HG03066 (cell line): ENCODE data around the gene ZMYND12.
"Not testable (repeated sequence)": the region's sequence is repeated elsewhere in the genome, so short reads cannot be mapped to it uniquely, and the experiment has no call there.

Experiments used
- ATAC-seq: cut with Tn5 transposase; IDR thresholded peaks from one replicate; pipeline ENCODE4 v1.9.1; 2021; ENCODE audit warnings: low read depth; ENCODE audit not compliant: unreplicated experiment

The ZMYND12 gene, protein sequence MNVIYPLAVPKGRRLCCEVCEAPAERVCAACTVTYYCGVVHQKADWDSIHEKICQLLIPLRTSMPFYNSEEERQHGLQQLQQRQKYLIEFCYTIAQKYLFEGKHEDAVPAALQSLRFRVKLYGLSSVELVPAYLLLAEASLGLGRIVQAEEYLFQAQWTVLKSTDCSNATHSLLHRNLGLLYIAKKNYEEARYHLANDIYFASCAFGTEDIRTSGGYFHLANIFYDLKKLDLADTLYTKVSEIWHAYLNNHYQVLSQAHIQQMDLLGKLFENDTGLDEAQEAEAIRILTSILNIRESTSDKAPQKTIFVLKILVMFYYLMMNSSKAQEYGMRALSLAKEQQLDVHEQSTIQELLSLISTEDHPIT

DNA sequence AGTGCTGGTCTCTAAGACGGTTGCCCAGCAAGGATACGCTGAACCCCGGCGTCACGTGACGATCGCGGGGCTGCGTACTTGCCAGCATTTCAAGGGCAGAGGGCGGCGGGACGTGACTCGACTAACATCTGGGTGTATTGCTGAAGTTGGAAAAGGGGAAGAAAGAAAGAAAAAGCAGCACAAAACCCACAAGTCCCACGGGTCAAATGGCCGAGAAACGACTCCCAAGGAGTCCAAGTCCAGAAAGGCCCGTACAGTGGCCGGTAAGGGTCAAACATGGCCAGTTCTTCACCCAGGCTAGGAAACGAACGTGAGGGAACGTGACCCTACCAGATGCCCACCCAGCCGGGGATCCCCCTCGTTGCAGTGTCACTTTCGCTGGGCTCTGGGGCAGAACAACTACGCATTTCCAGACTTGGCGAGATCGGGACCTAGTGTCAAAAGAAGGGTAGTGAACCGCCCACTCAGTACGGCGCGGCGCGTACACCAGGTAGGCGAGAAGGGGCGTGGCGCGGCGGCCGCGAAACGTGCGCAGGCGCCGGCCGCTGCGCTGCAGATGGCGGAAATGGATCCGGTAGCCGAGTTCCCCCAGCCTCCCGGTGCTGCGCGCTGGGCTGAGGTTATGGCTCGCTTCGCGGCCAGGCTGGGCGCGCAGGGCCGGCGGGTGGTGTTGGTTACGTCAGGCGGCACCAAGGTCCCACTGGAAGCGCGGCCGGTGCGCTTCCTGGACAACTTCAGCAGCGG lies at the start of gene ZMYND12, which contains the start of gene PPCS:
TSS of gene ZMYND12 (minus strand) at position 13 of the 744 bp plus-strand sequence. CDS start 25 bp downstream, outside the sequence.
TSS of gene PPCS (plus strand) at position 534 of the 744 bp plus-strand sequence. CDS start at position 557, 23 bp downstream.
- peak; percentile 80 for ATAC-seq

DNA sequence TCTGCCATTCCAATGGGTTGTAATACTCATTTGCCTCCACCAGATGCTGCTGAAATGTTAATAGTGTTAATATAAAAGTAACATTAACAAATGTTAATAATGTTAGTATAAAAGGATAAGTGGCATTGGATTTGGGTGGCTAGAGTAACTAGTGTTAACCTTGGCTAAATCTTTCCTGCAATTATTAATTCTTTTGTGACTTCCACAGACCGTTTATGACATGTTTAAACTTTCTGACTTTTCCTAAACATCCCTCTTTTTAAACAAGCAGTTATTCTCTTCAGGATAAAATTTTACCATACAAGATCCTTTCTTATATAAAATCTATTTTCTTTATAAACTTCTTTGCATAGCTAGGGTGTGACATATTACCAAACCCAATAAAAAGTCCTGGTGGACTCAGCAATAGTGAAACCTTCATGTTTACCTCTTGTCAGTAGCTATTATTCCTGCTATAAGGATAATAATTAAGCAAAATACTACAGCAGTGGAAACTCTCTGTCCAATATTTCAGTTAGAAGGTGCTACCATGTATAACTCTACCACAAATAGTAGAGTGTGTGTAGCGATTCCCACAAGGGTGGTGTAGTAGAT lies 48.8 kb upstream of the ZMYND12 start:
- ATAC-seq: no peak

DNA sequence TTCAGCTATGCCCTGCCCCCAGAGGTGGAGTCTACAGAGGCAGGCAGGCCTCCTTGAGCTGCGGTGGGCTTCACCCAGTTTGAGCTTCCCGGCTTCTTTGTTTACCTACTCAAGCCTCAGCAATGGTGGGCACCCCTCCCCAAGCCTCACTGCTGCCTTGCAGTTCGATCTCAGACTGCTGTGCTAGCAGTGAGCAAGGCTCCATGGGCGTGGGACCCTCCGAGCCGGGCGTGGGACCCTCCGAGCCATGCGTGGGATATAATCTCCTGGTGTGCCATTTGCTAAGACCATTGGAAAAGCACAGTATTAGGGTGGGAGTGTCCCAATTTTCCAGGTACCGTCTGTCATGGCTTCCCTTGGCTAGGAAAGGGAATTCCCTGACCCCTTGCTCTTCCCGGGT lies 46.2 kb upstream of the ZMYND12 start:
- ATAC-seq: not testable (repeated sequence)

DNA sequence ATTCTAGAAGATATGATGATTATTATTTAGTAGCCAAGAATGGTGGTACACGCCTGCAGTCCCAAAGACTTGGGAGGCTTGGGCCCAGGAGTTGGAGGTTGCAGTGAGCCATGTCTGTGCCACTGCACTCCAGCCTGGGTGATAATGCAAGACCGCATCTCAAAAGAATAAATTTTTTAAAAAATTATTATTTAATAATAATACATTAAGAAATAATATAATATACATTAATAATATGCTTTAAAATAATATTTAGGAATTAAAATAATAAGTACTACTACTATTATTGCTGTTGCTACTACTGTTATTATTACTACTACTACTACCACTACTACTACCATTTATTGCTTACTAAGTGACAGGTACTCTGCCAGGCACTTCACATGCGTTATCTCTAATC lies 34.4 kb upstream of the ZMYND12 start:
- no peak for ATAC-seq

DNA sequence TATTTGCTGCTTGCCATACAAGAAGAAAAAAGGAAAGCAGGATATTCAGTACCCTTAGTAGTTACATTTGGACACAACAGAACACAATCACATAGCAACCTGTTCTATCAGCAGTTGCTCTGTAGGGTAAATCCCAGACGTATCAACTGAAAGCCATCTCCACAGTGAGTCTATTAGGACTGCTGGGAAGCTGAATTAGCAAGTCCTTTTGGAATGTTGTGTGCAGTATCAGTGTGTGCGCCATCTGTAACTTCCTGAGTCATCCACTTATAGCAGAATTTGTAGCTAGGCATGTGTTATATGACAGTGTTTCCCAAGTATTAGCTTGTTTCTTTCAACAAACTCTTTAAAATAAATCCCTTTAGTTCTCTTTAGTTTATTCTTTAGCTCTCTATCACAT lies 28.6 kb upstream of the ZMYND12 start:
- ATAC-seq: no peak

DNA sequence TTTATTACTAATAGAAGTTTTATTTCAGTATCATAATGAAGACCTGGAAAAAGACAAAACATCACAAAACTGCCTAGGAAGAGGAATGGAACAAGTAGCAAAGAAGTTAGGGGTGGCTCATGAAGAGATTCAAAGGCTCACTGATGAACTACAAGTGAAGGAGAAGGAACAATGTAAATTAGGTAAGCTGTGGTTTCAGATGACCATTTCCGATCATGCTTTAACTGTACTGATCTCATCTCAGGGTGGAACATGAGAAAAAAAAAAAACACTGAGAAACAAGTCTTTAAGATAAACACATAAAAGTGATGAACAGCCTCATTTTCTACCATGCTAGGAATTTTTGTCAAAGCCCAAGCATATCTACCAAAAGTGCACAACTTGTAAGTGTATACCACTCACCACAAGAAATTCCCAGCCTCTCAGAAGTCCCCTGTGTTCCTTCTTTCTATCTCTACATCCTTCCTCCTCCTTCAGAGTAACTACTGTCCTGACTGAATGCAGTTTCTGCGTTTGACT lies 26.9 kb upstream of the ZMYND12 start:
- no peak for ATAC-seq

DNA sequence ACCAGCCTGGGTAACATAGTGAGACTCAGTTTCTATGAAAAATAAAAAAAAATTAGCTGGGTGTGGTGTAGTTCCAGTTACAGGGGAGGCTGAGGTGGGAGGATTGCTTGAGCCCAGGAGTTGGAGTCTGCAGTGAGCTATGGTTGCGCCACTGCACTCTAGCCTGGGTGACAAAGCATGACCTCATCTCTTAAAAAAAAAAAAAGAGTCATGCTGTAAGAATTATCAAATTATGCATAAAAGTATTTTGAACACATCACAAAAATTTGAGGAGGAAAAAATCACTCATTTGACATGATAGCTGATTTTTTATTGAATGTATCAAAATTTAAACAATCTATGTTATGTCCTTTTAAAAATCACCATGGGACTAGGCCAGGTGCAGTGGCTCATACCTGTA lies 25.1 kb upstream of the ZMYND12 start:
- ATAC-seq: no peak

DNA sequence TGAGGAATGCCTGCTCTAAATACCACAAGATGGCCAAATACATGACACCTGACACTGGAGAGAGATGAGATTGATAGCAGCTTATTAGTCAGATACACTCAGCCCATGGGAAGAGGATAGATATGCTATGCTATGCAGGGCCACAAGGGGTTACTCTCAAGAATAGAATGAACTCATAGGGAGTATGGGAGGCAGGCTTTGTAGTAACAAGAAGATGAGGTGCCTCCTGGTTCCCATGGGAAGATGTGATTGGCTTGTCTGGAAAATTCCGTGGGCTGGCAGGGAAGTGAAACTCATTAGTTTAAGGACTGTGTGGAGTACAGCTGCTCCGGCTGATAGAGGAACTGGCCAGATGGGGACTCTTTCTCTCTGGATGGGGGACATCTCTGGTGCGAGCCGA lies 23.8 kb upstream of the ZMYND12 start:
- no peak for ATAC-seq

DNA sequence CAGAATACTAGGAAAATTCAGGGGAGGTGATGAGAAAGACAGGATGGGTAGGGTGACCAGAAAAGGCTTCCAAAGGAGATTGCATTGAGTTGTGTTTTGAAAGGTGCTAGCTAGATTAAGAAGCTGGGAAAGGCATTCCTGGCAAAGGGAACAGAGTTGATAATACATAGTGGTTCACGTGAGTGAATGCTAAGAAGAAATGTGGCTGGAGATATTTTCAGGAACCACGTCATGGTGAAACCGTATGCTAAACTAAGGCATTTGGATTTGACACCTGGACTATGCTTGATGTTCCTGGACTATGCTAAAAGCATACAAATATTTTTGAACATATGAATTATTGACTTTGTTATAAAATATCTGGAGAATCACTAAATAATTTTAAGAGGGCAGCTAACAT lies 22.0 kb upstream of the ZMYND12 start:
- no peak for ATAC-seq

DNA sequence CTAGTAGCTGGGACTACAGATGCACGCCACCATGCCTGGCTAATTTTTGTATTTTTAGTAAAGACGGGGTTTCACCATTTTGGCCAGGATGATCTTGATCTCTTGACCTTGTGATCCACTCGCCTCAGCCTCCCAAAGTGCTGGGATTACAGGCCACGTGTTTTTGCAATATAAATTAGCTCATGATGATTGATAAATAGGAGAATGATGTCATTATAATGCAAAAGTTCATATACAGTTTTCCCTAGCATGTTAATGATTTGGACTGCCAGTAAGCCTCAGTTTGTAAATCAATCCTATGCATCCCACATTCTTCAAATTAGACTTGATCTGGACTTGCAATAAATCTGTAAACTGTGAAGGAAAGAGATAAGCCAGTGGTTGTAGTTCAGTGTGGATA lies 21.5 kb upstream of the ZMYND12 start:
- ATAC-seq: not testable (repeated sequence)

DNA sequence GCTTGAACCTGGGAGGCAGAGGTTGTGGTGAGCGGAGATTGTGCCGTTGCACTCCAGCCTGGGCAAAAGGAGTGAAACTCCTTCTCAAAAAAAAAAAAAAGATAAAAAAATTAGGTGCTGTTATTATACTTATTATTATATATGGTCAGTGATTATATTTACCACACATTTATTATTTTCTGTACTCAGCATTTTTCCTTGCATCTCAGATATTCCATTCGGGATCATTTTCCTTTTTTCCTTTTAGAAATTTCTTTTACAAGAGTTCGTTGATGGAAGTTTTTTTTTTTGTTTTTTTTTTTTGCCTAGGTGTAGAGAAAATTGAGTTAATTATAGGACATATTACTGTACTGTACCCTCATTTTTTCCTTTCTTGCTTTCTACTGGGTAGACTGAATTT lies 20.8 kb upstream of the ZMYND12 start:
- ATAC-seq: no peak

DNA sequence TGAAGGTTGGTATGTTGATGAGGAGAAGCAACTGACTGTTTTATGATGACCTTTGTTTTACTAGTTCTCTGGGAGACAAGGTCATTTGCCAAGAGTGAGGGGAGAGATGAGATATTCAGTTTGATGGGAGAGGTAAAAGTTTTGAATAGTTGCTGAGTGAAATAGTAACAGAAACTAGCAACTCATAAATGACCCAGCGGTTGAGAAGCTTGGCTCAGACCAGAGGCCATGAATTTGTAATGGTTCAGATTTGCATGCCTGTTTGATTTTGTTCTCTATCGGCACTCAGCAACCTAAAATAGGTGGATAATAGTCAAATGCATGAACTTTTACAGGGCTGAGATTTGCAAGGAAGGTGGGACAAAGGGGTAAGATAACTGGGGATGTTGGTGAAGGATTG lies 13.9 kb upstream of the ZMYND12 start:
- no peak for ATAC-seq

DNA sequence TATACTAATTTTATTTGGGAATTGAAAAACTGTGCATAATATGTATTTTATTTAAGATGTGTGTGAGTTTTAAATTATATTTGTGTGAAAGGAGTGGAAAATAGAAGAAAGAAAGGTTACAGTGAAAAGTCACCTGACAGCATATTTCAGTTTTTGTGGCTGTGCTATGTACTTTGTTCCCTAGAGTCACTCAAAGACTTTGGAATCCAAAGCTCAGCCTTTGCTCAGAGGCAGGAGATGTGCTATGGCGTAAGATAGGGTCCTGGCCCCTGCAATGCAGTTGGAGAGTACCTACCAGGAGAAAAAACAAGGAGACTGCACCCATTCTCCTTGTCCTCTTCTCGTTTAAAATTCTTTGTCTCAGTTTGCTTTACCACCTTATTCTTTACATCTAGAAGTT lies 10.2 kb upstream of the ZMYND12 start:
- no peak for ATAC-seq

DNA sequence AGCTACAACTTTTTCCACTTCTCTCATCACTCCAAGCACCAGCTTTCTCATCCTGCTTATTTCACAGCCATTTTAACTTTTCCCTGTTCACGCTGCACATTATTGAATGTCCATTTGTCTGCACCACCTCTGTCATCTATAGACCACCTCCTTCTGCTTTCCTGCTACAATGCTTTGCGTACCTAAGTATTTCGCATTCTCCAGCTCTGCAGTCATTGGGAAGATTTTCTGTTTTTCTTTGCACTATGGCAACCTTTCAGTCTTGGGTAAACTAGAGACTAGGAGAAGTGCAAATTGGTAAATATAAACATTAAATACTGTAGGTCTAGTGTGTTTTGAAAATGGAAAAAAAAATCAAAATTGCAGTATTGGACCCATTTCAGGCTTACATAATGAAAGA lies 8.1 kb upstream of the ZMYND12 start:
- ATAC-seq: no peak

DNA sequence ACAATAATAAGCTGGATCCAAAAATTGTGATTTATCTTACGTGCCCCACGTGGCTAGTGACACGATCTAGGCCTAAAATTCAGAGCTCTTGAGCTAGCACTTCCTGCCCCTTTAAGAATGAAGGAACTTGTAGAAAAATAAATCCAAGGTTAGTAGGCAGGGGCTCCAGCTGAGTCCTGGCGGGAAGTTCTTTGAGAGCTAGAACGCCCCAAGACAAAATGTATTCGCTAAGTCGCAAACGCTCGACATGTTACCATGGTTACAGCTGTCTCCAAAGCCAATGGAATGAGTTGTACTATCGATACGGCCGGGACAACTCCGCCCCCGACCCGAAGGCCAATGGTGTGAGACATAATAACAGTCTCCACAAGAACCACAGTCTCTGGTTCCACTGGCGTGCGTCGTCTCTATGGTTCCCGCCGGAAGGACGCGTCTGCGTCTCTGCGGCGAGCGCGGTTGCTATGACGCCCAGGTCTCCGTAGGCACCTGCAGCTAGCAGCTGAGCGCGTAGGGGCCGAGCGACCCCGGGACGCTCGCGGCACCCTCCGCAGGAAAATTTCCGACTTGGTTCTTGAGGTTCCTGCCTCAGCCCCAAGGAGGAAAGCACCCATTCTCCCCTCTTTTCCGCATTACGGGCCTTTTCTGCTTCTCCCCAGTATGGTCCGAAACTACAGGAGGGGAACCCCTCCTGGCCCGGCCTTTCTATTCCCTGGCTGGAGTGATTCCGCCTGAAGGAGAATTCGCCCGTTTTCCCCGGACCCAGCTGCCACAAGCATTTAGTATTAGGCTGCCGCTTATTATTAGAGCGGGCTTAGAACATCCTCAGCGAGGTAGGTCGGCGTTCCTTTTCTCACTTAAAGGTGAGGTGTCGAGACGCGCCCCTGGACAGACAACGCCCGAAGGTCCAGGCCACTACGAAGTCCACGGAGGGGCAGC lies 7.3 kb upstream of the ZMYND12 start, which contains the start of gene CCDC30:
TSS of gene CCDC30 (plus strand) at position 459 of the 936 bp plus-strand sequence. CDS start 17,266 bp downstream, outside the sequence.
- ATAC-seq: peak; percentile 100

DNA sequence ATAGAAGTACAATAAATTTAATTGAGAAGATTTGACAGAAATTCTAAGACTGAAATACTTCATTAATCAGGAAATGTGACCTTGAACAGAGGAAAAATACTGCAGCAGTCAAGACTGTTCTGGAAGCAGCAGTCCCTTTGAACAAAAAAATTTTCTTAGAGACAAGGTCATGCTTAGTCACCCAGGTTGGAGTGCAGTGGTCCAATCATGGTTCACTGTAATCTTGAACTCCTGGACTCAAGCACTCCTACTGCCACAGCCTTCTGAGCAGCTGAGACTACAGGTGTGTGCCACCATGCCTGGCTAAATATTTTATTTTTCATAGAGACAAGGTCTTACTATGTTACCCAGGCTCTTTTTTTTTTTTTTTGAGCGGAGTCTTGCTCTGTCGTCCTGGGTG lies 5.4 kb upstream of the ZMYND12 start:
- no peak for ATAC-seq

DNA sequence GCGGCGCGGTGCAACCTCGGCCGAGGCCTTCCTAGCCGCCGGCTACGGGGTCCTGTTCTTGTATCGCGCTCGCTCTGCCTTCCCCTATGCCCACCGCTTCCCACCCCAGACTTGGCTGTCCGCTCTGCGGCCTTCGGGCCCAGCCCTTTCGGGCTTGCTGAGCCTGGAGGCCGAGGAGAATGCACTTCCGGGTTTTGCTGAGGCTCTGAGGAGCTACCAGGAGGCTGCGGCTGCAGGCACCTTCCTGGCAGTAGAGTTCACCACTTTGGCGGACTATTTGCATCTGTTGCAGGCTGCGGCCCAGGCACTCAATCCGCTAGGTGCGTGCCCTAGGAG lies 900 bp upstream of the ZMYND12 start:
- peak; percentile 60 for ATAC-seq

DNA sequence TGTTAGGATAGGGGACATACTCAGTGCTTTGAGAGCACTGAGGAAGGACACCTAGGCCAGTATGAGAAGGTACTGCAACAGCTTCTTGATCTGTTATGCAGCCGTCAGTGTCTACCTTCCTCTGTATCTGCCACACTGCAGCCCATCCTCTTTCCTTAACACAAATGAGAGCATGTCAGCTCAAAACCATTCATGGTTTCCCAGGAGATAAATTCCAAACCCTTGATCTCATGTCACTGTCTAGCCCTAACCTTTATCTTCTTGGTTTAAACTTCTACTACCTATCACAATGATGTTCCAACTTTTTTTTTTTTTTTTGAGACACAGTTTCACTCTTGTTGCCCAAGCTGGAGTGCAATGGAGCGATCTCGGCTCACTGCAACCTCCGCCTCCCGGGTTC lies 1.4 kb downstream of the ZMYND12 start:
- ATAC-seq: no peak

DNA sequence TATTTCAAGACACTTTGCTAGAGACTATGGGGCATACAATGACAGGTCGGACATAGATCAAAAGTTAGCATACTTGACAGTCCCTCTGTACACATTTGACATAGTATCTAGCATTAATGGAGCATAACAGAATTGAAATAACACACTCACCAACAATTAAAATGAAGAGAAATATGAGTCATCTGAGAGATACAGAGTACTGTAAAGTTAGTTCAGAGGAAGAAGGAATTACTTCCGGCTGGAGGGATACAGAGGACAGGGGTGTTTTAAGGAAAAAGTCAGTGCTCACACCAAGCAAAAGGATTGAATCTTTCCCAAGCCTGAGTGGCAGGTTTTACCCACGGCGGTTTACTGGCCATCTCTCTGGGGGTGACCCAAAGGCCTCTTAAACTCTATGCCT lies 2.4 kb downstream of the ZMYND12 start:
- no peak for ATAC-seq

DNA sequence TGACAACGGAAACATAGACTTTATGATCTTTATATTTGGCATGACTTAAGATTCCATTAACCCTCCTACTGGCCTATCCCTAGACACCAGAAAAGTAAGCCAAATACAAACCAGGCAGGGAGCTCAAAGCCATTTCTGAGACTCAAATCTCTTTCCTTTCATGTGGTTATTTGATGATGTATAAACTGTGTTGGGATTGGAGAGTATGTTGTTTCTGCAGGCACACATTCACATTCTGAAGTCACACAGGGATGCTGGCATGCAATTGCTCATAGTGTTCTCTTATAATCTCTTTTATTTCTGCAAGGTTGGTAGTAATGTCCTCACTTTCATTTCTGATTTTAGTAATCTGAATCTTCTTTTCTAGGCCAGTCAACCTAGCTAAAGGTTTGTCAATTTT lies 5.8 kb downstream of the ZMYND12 start:
- ATAC-seq: no peak
